Measurements from ENCODE around the gene MTCH1. TPM values are rescaled to one million over a fixed set of nuclear protein-coding genes. Genes with fewer than 3 reads are reported as not detected.

The MTCH1 gene
- total and polyA plus RNA-seq, 10 of the 15 experiments (the other 5 are each of a cell fraction or from before 2014, with no cell fraction given), result 7.2 to 128 (median 85.2) TPM

GRCh38 chr6:36962874-36963273 is 23.1 kb downstream of the MTCH1 start:
- CTCF ChIA-PET, result interaction anchor here (2.2 kb wide), 1 partner anchor 55 kb away, joined by 6 read pairs; no protein-coding TSS in a partner anchor
- H3K36me3 ChIP-seq (ENCODE audit: control insufficient read depth in 2 of 2, insufficient read depth in 2 of 2, low read length in 1 of 2), result peaks cover 2 to 5% of the 10 kb centered on the region in 2 experiments; a peak in 3 of 4 replicates
- peak; percentile 80 for FAIRE-seq
- POLR2A ChIA-PET, result no interaction called here
- 25% methylated on average over 11 of the region's 12 CpGs for WGBS (ENCODE audit: insufficient coverage, insufficient replicate concordance, low lambda C conversion rate, missing lambda C conversion rate)
- H3K4me2 ChIP-seq (ENCODE audit: control insufficient read depth, insufficient read depth), result peak overlapping the region; percentile 38; the same call in 1 of the 2 replicates
- H3K4me1 ChIP-seq (ENCODE audit: control insufficient read depth, insufficient read depth, low read length), result peaks cover 14% of the 10 kb centered on the region
- peak overlapping the region; percentile 62 for H2AFZ ChIP-seq (ENCODE audit: control insufficient read depth, low read depth, low read length)
- H3K27ac ChIP-seq (ENCODE audit: control insufficient read depth, insufficient read depth), result no peak overlapping the region
- no peaks in the 10 kb centered on the region for H4K20me1 ChIP-seq (ENCODE audit: control insufficient read depth, insufficient read depth)
- no peak overlapping the region for H3K9ac ChIP-seq (ENCODE audit: control insufficient read depth, insufficient read depth, low read length)
- in situ Hi-C loops (cut with MboI), result no loop called here
- SMC1A ChIA-PET (ENCODE audit: uncharacterized antibody, unreplicated experiment), result interaction anchor here (1.9 kb wide), 1 partner anchor 56 kb away, joined by 8 read pairs; no protein-coding TSS in a partner anchor
- TF ChIP-seq SRF (IDR thresholded peaks at IDR 0.05; ENCODE audit: low read depth in 2 of 2, low read length in 2 of 2), result 0 out of 4 replicates have a peak, but pooled peaks of 1 of the 2 experiments have one; percentile 33
- 0 out of 2 replicates have a peak, but pooled peaks have one; percentile 19 for TF ChIP-seq POLR2A (IDR thresholded peaks at IDR 0.05; ENCODE audit: low read depth, low read length)
- peak; percentile 35; the same call in 1 of the 2 replicates for TF ChIP-seq SPI1 (IDR thresholded peaks at IDR 0.05; ENCODE audit: borderline replicate concordance, insufficient read depth, low read depth, low read length)
- no peak for TF ChIP-seq BRCA1 (IDR thresholded peaks at IDR 0.05; ENCODE audit: low read depth, low read length)
- no peak for TF ChIP-seq MTA2 (IDR thresholded peaks at IDR 0.05; ENCODE audit: low read depth)
- TF ChIP-seq GABPA (IDR thresholded peaks at IDR 0.05; ENCODE audit: low read depth), result peak; percentile 55; the same call in 1 of the 2 replicates
- peak; percentile 39; the same call in 1 of the 2 replicates for TF ChIP-seq YY1 (IDR thresholded peaks at IDR 0.05; ENCODE audit: low read depth, low read length)
- H3K9me3 ChIP-seq (replicated peaks; ENCODE audit: control insufficient read depth, insufficient read depth, low read length), result no peaks in the 10 kb centered on the region
- ATAC-seq, result peak; percentile 54
- RAD21 ChIA-PET (ENCODE audit: unreplicated experiment), result interaction anchor here (0.6 to 2.1 kb wide), 2 partner anchors 53 to 55 kb away, joined by 3 to 6 read pairs; no protein-coding TSS in a partner anchor
- intact Hi-C loops (cut with micrococcal nuclease; ENCODE audit: unreplicated experiment), result no loop called here
- no peaks in the 10 kb centered on the region for H3K27me3 ChIP-seq (replicated peaks in 1 of 2; ENCODE audit: control insufficient read depth in 2 of 2, insufficient read depth in 2 of 2, low read length in 1 of 2)
- no TSS peak for BruUV-seq (replicated peaks)
- no peak overlapping the region for H3K4me3 ChIP-seq
- DNase-seq (ENCODE audit: low read depth, low spot score), result no peak
- H3K79me2 ChIP-seq (ENCODE audit: control insufficient read depth, insufficient read depth, low read length), result no peaks in the 10 kb centered on the region
